Nephron progenitor cell (in vitro differentiated cells): Measurements from ENCODE around the gene FAM200B.
A peak's percentile ranks its signal among the peaks of the same experiment; 100 is the strongest.

ENCODE experiments used
- DNase-seq: peaks from one replicate; pipeline ENCODE4 v3.0.0; 2021
- H3K27ac Mint-ChIP-seq: 2 replicates; pipeline ENCODE4 v1.8.0; 2021; ENCODE audit warnings: mild to moderate bottlenecking, moderate library complexity, mixed read lengths
- H3K27me3 Mint-ChIP-seq: 2 replicates; pipeline ENCODE4 v1.8.0; 2021; ENCODE audit warnings: mild to moderate bottlenecking, low read depth, mixed read lengths; ENCODE audit not compliant: poor library complexity
- H3K36me3 Mint-ChIP-seq: 2 replicates; pipeline ENCODE4 v1.8.0; 2021; ENCODE audit warnings: low read depth, mixed read lengths
- H3K4me1 Mint-ChIP-seq: 2 replicates; pipeline ENCODE4 v1.8.0; 2021; ENCODE audit warnings: mixed read lengths
- H3K4me3 Mint-ChIP-seq: 2 replicates; pipeline ENCODE4 v1.8.0; 2021; ENCODE audit warnings: mild to moderate bottlenecking, moderate library complexity, mixed read lengths
- H3K9me3 Mint-ChIP-seq: 2 replicates; pipeline ENCODE4 v1.8.0; 2021; ENCODE audit warnings: mild to moderate bottlenecking, moderate library complexity, mixed read lengths
- TF ChIP-seq, protein P1 (sequence below): fragments of 200-600 bp; sonication (generic); IDR thresholded peaks from 2 replicates; pipeline ENCODE4 v1.5.0; 2021; ENCODE audit warnings: antibody characterized with exemption

FAM200B gene

GRCh38 chr4:15681372-15682241, at the start of gene FAM200B:
FAM200B (plus strand) TSS chr4:15681827; CDS start chr4:15686978, 5,151 bp downstream.
- Mint-ChIP-seq H3K27ac (peak within 1 kb of the TSS; percentile 100), H3K27me3 (no peaks in the 10 kb centered on the region), H3K9me3 (peaks cover 8% of the 10 kb centered on the region), H3K4me3 (peak within 1 kb of the TSS; percentile 97), H3K4me1 (peaks cover 42% of the 10 kb centered on the region), H3K36me3 (peaks cover 43% of the 10 kb centered on the region)
- DNase-seq: peak; percentile 100
- TF ChIP-seq, protein P1, sequence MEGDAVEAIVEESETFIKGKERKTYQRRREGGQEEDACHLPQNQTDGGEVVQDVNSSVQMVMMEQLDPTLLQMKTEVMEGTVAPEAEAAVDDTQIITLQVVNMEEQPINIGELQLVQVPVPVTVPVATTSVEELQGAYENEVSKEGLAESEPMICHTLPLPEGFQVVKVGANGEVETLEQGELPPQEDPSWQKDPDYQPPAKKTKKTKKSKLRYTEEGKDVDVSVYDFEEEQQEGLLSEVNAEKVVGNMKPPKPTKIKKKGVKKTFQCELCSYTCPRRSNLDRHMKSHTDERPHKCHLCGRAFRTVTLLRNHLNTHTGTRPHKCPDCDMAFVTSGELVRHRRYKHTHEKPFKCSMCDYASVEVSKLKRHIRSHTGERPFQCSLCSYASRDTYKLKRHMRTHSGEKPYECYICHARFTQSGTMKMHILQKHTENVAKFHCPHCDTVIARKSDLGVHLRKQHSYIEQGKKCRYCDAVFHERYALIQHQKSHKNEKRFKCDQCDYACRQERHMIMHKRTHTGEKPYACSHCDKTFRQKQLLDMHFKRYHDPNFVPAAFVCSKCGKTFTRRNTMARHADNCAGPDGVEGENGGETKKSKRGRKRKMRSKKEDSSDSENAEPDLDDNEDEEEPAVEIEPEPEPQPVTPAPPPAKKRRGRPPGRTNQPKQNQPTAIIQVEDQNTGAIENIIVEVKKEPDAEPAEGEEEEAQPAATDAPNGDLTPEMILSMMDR: no peak

- H3K36me3 Mint-ChIP-seq: peaks cover 81% of the 10 kb centered on the region
- no peak overlapping the region for H3K27ac Mint-ChIP-seq
- DNase-seq: no peak
These were observed 44.8 kb upstream of the FAM200B start for GRCh38 chr4:15636818-15637217.

GRCh38 chr4:15638418-15638817, 43.2 kb upstream of the FAM200B start:
- TF ChIP-seq, protein P1: no peak
- Mint-ChIP-seq H3K36me3 (peaks cover 65% of the 10 kb centered on the region), H3K9me3 (peaks cover 6% of the 10 kb centered on the region), H3K4me3 (no peak overlapping the region), H3K27ac (no peak overlapping the region), H3K4me1 (no peaks in the 10 kb centered on the region), H3K27me3 (no peaks in the 10 kb centered on the region)
- DNase-seq: no peak

More at GRCh38 chr4:15636818-15637217, 44.8 kb upstream of the FAM200B start:
- no peaks in the 10 kb centered on the region for H3K4me1 Mint-ChIP-seq
- no peaks in the 10 kb centered on the region for H3K27me3 Mint-ChIP-seq
- H3K4me3 Mint-ChIP-seq: no peak overlapping the region
- H3K9me3 Mint-ChIP-seq: peaks cover 19% of the 10 kb centered on the region
- TF ChIP-seq, protein P1: no peak

DNA sequence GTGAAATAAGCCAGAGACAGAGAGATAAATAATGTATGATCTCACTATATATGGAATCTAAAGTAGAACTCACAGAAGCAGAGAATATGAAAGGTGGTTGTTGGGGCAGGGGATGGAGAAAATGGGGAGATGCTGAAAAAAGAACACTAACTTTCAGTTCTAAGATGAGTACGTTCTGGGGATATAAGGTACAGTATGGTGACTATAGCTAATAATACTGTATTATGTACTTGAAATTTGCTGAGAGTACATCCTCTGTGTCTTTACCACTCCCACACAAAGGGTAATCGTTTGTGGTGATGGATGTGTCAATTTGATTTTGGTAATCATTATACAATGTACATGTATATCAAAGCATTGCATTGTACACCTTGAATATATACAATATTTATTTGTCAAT, 33.0 kb upstream of the FAM200B start:
- no peak for DNase-seq
- H3K4me1 Mint-ChIP-seq: peaks cover 46% of the 10 kb centered on the region
- H3K9me3 Mint-ChIP-seq: no peaks in the 10 kb centered on the region
- TF ChIP-seq, protein P1: no peak
- no peak overlapping the region for H3K4me3 Mint-ChIP-seq
- peaks cover 12% of the 10 kb centered on the region for H3K36me3 Mint-ChIP-seq
- no peaks in the 10 kb centered on the region for H3K27me3 Mint-ChIP-seq
- H3K27ac Mint-ChIP-seq: no peak overlapping the region

DNA sequence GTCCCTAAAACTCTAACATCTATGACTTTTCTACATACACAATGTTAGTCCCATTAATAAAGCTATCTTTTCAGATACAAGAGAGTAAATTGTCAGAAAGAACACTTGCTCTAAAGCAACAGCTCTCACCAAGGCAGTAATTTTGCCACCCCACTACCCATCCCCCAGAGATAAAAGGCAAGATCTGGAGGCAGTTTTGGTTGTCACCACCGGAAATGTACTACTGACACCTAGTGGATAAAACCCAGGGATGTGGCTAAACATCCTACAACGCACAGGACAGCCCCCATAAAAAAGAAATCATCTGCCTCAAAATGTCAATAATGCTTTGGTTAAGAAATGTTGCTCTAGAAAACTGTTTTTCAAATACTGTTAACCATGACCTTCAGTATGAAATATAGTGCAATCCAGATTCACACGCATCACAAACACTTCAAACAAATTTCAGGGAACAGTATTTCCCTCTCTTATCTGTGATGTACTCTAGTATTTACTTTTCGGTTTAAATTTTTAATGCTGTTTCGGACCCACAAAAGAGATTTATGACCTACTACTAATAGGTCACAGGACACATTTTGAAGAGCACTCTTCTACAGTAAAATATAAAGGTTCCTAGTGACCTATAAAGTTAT, 31.6 kb upstream of the FAM200B start:
- peaks cover 47% of the 10 kb centered on the region for H3K4me1 Mint-ChIP-seq

More for the DNA sequence above, 31.6 kb upstream of the FAM200B start:
- DNase-seq: peak; percentile 35
- TF ChIP-seq, protein P1: peak; percentile 59
- Mint-ChIP-seq H3K4me3 (peak overlapping the region; percentile 44), H3K36me3 (peaks cover 5% of the 10 kb centered on the region), H3K9me3 (no peaks in the 10 kb centered on the region), H3K27me3 (no peaks in the 10 kb centered on the region), H3K27ac (no peak overlapping the region)
